ENCODE measurements around the gene SDHAF2.
"Not testable (repeated sequence)": the region's sequence is repeated elsewhere in the genome, so short reads cannot be mapped to it uniquely, and the experiment has no call there.

Gene SDHAF2
- 2.7 to 5.4 (median 4.7) reads per million in 4 donors for total RNA-seq

- peak; percentile 95 to 99 (median 97) for DNase-seq
These were observed at the start of gene SDHAF2, which contains the start of gene CPSF7 for GRCh38 chr11:61429691-61430582. TSS of gene SDHAF2 (plus strand) at chr11:61430124. CDS start at chr11:61430147, 23 bp downstream. TSS of gene CPSF7 (minus strand) at chr11:61429975. CDS start at chr11:61429235, 740 bp downstream.

GRCh38 chr11:61380884-61381283 is 49.0 kb upstream of the SDHAF2 start:
- no peak for DNase-seq

GRCh38 chr11:61383859-61384258 is 46.1 kb upstream of the SDHAF2 start:
- DNase-seq, result not testable (repeated sequence)

- DNase-seq, result no peak
These were observed 45.4 kb upstream of the SDHAF2 start for GRCh38 chr11:61384271-61385242.

- no peak for DNase-seq
These were observed 39.8 kb upstream of the SDHAF2 start for GRCh38 chr11:61390161-61390560.

GRCh38 chr11:61392981-61393595 is 36.8 kb upstream of the SDHAF2 start:
- DNase-seq, result peak in 1 of 5 donors; percentile 3

- no peak for DNase-seq
These were observed 28.8 kb upstream of the SDHAF2 start for GRCh38 chr11:61401173-61401572.

- DNase-seq, result no peak
These were observed 28.4 kb upstream of the SDHAF2 start for GRCh38 chr11:61401573-61401972.

- DNase-seq, result no peak
These were observed 26.3 kb upstream of the SDHAF2 start for GRCh38 chr11:61403658-61404057.

GRCh38 chr11:61404103-61404502 is 25.8 kb upstream of the SDHAF2 start:
- DNase-seq, result no peak

- DNase-seq, result no peak
These were observed 25.3 kb upstream of the SDHAF2 start for GRCh38 chr11:61404641-61405040.

GRCh38 chr11:61406067-61406466 is 23.9 kb upstream of the SDHAF2 start:
- no peak for DNase-seq

- no peak for DNase-seq
These were observed 22.8 kb upstream of the SDHAF2 start for GRCh38 chr11:61406991-61407728.

- DNase-seq, result no peak
These were observed 18.3 kb upstream of the SDHAF2 start for GRCh38 chr11:61411589-61411988.

GRCh38 chr11:61413496-61413895 is 16.4 kb upstream of the SDHAF2 start:
- DNase-seq, result no peak

GRCh38 chr11:61414547-61414946 is 15.4 kb upstream of the SDHAF2 start:
- no peak for DNase-seq

GRCh38 chr11:61415381-61415780 is 14.5 kb upstream of the SDHAF2 start:
- DNase-seq, result no peak

GRCh38 chr11:61416941-61417340 is 13.0 kb upstream of the SDHAF2 start:
- DNase-seq, result no peak

GRCh38 chr11:61417670-61418069 is 12.3 kb upstream of the SDHAF2 start:
- DNase-seq, result no peak

- DNase-seq, result no peak
These were observed 11.8 kb upstream of the SDHAF2 start for GRCh38 chr11:61418136-61418535.

- DNase-seq, result no peak
These were observed 7.7 kb upstream of the SDHAF2 start for GRCh38 chr11:61422226-61422625.

Data from T-helper 1 cell (primary cell).